Brain microvascular endothelial cell (primary cell): ENCODE results near the gene TMEM9.

ENCODE experiments used
- DNase-seq: peaks from one replicate; pipeline ENCODE4 v3.0.0-alpha.2; 2020
- H3K27ac ChIP-seq: fragments of 250-450 bp; sonication (Bioruptor Pico); 2 replicates; pipeline ENCODE4 v1.5.1; 2020; ENCODE audit warnings: mild to moderate bottlenecking, moderate library complexity
- H3K27me3 ChIP-seq: fragments of 250-450 bp; sonication (Bioruptor Pico); replicated peaks from 2 replicates; pipeline ENCODE4 v1.5.1; 2020; ENCODE audit warnings: mild to moderate bottlenecking
- H3K36me3 ChIP-seq: fragments of 250-450 bp; sonication (Bioruptor Pico); replicated peaks from 2 replicates; pipeline ENCODE4 v1.5.1; 2020; ENCODE audit warnings: mild to moderate bottlenecking
- H3K4me3 ChIP-seq: 2 replicates; pipeline ENCODE4 v1.5.1; 2011; ENCODE audit warnings: low read depth, mild to moderate bottlenecking, control low read depth, low read length, moderate library complexity
- CTCF ChIP-seq: IDR thresholded peaks from 2 replicates; pipeline ENCODE4 v1.5.1; 2011; ENCODE audit warnings: low read depth, mild to moderate bottlenecking, moderate library complexity, low read length, control low read depth, inconsistent platforms; ENCODE audit errors: missing control alignments
- in situ Hi-C: cut with HindIII; loops from 2 replicates; pipeline ENCODE4 v1.10.0; 2017; ENCODE audit warnings: low sequenced_read_pairs, low pct_ligation_motif_present

The TMEM9 gene

GRCh38 chr1:201096041-201096461, 58.2 kb downstream of the TMEM9 start:
- no peak for TF ChIP-seq CTCF
- in situ Hi-C loops, result no loop called here
- no peak for DNase-seq

GRCh38 chr1:201095581-201095980, 58.7 kb downstream of the TMEM9 start:
- in situ Hi-C loops, result no loop called here
- Histone ChIP-seq H3K27ac (no peak overlapping the region), H3K27me3 (peaks cover 7% of the 10 kb centered on the region), H3K4me3 (no peak overlapping the region), H3K36me3 (no peaks in the 10 kb centered on the region)
- no peak for TF ChIP-seq CTCF
- no peak for DNase-seq

More at GRCh38 chr1:201096041-201096461, 58.2 kb downstream of the TMEM9 start:
- H3K27ac ChIP-seq, result no peak overlapping the region
- H3K4me3 ChIP-seq, result no peak overlapping the region
- no peaks in the 10 kb centered on the region for H3K36me3 ChIP-seq
- peaks cover 7% of the 10 kb centered on the region for H3K27me3 ChIP-seq

- in situ Hi-C loops, result no loop called here
- no peak for DNase-seq
- no peak for TF ChIP-seq CTCF
Observed at GRCh38 chr1:201094832-201095231, 59.4 kb downstream of the TMEM9 start.

GRCh38 chr1:201093962-201094361, 60.3 kb downstream of the TMEM9 start:
- DNase-seq, result no peak
- in situ Hi-C loops, result no loop called here
- H3K36me3 ChIP-seq, result no peaks in the 10 kb centered on the region
- no peak overlapping the region for H3K4me3 ChIP-seq
- TF ChIP-seq CTCF, result no peak
- H3K27ac ChIP-seq, result no peak overlapping the region
- H3K27me3 ChIP-seq, result peaks cover 7% of the 10 kb centered on the region

More at GRCh38 chr1:201094832-201095231, 59.4 kb downstream of the TMEM9 start:
- H3K27me3 ChIP-seq, result peaks cover 7% of the 10 kb centered on the region
- H3K36me3 ChIP-seq, result no peaks in the 10 kb centered on the region
- H3K4me3 ChIP-seq, result no peak overlapping the region
- no peak overlapping the region for H3K27ac ChIP-seq

- in situ Hi-C loops, result no loop called here
- peaks cover 5% of the 10 kb centered on the region for H3K27me3 ChIP-seq
- DNase-seq, result no peak
- no peak overlapping the region for H3K4me3 ChIP-seq
- no peaks in the 10 kb centered on the region for H3K36me3 ChIP-seq
- no peak for TF ChIP-seq CTCF
- H3K27ac ChIP-seq, result no peak overlapping the region
Observed at GRCh38 chr1:201093561-201093960, 60.7 kb downstream of the TMEM9 start.

- Histone ChIP-seq H3K36me3 (no peaks in the 10 kb centered on the region), H3K27ac (no peak overlapping the region), H3K4me3 (no peak overlapping the region), H3K27me3 (peaks cover 2% of the 10 kb centered on the region)
- in situ Hi-C loops, result no loop called here
- DNase-seq, result no peak
- no peak for TF ChIP-seq CTCF
Observed at GRCh38 chr1:201092738-201093137, 61.5 kb downstream of the TMEM9 start.
